Daoy (cell line): ENCODE results near the gene B4GAT1. TPM values are rescaled to one million over a fixed set of nuclear protein-coding genes. Genes with fewer than 3 reads are reported as not detected.
"Not testable (repeated sequence)": the region's sequence is repeated elsewhere in the genome, so short reads cannot be mapped to it uniquely, and the experiment has no call there.

Experiments used
- DNase-seq: peaks from one replicate; pipeline ENCODE4 v3.0.0-alpha.2; 2015; ENCODE audit warnings: low read depth
- total RNA-seq: library from RNA; depleted of rRNA; stranded (reverse); fragments of >200 nt; shearing (Covaris generic); gene quantifications from 2 replicates; pipeline ENCODE4 v1.2.3, GENCODE V29; 2014

B4GAT1 gene
- total RNA-seq, 1 experiment from 2014 or later: 34.5 TPM

- DNase-seq: no peak
Observed at GRCh38 chr11:66363187-66363601, 15.8 kb upstream of the B4GAT1 start.

DNA sequence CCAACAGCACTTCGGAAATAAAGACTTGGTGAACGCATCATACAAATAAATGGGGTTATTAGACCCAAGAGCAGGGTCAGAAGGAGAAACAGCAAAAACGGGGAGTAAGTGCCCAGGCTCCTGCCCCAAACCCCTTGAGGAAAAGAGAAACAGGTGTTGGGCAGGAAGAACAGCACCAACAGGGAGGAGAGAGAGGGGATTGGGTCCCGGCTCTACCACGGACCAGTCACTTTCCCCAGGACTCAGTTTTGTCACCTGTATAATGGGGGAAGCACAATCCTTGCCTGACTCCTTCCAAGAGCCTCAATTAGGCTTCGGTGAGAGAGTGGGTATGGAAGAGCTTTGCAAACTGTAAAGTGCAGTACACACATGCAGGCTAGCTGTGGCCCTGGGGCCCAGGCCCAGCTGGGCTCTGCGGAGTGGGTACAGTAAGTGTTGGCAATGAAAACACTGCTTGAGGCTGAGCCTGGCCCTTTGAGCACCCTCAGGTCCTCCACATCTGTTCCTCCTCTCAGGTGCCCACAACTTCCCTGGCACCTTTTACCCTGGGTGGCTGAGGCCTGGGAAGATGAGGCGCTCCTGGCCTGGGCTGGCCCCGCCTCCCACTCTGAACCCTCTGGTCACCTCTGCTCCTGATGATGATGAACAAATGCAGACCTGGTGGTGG lies 15.2 kb upstream of the B4GAT1 start:
- DNase-seq: no peak

- no peak for DNase-seq
Observed at GRCh38 chr11:66361502-66361941, 14.1 kb upstream of the B4GAT1 start.

- no peak for DNase-seq
Observed at GRCh38 chr11:66360406-66361073, 13.1 kb upstream of the B4GAT1 start.

GRCh38 chr11:66359662-66360087 lies 12.2 kb upstream of the B4GAT1 start:
- no peak for DNase-seq

DNA sequence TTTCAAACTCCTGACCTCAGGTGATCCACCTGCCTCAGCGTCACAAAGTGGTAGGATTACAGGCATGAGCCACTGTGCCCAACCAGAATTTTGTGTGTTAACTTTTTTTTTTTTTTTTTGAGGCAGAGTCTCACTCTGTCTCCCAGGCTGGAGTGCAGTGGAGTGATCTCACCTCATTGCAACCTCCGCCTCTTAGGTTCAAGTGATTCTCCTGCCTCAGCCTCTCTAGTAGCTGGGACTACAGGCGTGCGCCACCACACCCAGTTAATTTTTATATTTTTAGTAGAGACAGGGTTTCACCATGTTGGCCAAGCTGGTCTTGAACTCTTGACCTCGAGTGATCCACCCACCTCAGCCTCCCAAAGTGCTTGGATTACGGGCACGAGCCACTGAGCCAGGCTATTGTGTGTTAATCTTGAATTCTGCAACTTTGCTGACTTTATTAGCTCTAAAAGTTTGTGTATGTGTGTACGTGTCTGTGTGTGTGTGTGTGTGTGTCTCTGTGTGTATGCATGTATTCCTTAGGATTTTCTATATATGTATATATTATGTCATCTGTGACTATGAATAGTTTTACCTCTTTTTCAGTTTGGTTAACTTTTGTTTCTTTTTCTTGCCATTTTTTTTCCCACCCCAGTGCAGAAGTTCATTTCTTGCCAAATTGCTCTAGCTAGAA lies 3.3 kb upstream of the B4GAT1 start:
- not testable (repeated sequence) for DNase-seq

GRCh38 chr11:66349084-66349386 lies 1.6 kb upstream of the B4GAT1 start:
- no peak for DNase-seq

DNA sequence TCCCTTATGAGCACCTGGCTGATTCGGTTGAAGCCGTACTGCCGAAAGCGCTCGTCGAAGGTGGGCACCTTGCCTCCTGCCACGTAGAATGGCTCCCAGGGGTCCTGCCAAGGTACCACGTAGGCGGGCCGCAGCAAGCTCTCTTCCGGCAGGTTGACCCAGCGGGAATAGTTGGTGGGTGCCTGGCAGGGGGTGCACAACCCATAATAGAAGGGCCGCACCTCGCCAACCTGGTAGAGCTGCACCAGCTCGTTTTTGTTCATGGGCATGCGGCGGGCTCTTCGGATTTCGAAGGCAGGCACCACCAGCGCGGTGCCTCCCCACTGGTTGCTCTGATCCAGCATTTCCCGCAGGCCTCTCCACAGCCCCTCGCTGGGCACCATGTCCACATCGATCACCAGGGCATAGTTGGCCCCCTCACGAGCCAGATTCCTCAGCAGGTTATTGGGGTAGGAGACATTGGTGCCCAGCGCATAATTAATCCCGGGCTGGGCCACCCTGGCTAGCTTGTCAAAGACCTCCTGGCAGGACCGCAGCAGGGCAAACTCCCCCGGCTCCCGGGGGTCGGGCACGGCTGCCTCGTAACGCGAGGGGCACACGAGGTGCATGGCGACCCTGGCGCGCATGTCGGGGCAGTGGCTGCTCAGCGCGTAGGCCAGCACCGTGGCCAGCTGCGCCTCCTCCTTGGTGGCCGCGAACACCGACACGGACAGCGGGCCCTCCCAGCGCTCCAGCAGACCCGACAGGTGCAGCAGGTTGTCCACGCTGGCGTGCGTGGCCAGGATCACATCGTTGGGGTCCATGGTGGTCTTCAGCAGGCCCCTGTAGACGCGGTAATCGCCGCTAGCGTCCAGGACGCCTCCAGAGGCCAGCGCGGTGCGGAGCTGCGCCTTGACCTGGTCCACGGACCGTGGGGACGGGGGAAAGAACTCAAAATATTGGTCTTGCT lies 679 bp downstream of the B4GAT1 start:
- no peak for DNase-seq

DNA sequence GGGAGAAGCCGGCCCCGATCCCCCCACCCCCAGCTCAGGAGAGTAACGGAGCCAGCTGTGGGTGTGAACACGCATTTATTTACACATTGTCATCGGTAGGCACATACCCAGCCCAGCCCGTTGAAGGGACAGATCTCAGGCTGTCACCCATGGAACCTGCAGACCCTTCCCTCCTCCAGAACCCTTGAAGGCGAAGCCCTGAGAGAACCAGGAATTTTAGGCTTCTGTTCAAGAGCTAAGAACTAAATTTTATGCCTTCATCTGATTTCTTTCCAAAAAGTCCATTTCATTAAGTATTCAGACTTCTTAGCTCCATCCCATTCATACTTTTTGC lies 2.1 kb downstream of the B4GAT1 start:
- DNase-seq: no peak

- peak; percentile 97 for DNase-seq
Observed at GRCh38 chr11:66344550-66345315, 2.7 kb downstream of the B4GAT1 start, which contains the start of gene BRMS1. BRMS1 (minus strand) TSS chr11:66345104; CDS start chr11:66342234, 2,870 bp downstream.

- DNase-seq: no peak
Observed at GRCh38 chr11:66343176-66343575, 4.3 kb downstream of the B4GAT1 start.

- DNase-seq: no peak
Observed at GRCh38 chr11:66341502-66342126, 5.8 kb downstream of the B4GAT1 start.

- DNase-seq: no peak
Observed at GRCh38 chr11:66340596-66341501, 6.6 kb downstream of the B4GAT1 start.

GRCh38 chr11:66339686-66340483 lies 7.5 kb downstream of the B4GAT1 start:
- DNase-seq: no peak

DNA sequence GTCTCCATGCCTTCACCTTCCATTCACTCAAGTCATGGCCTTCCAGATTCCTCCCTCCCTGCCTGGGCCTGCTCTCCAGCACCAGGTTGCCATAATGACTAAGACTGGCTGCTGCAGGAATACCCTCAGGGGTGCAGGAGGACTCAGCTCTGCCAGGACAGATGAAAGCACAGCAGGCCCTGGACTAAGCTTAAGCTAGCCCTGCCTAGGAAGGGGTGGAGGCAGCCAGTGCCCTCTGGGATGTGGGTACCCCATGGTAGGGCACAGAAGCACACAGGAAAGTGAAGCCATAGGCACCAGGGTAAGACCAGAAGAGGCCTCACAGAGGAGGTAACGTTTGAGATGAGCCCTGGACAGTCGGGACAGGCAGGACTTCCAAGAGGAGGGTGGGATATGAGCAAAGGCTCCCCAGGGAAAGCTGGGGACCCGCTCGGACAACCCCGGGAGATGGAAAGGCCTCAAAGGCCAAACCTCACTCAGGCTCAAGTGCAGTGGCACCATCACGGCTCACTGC lies 8.2 kb downstream of the B4GAT1 start:
- DNase-seq: no peak

- DNase-seq: no peak
Observed at GRCh38 chr11:66338276-66339161, 8.9 kb downstream of the B4GAT1 start.

- peak; percentile 39 for DNase-seq
Observed at GRCh38 chr11:66337103-66337899, 10.1 kb downstream of the B4GAT1 start.
